GM12801 (cell line): Measurements from ENCODE around the gene BLOC1S4.

Experiments
- CTCF ChIP-seq: IDR thresholded peaks from one replicate; pipeline ENCODE4 v1.5.1; 2011; ENCODE audit warnings: control low read depth; ENCODE audit not compliant: insufficient read length; ENCODE audit errors: extremely low read depth

The BLOC1S4 gene

GRCh38 chr4:6731318-6731675, 15.3 kb downstream of the BLOC1S4 start:
- no peak for TF ChIP-seq CTCF

GRCh38 chr4:6731780-6732179, 15.8 kb downstream of the BLOC1S4 start:
- TF ChIP-seq CTCF, result no peak

- TF ChIP-seq CTCF, result no peak
These were observed 16.7 kb downstream of the BLOC1S4 start for GRCh38 chr4:6732441-6733357.

- TF ChIP-seq CTCF, result no peak
These were observed 17.6 kb downstream of the BLOC1S4 start for GRCh38 chr4:6733358-6734164.

GRCh38 chr4:6734165-6734786, 18.3 kb downstream of the BLOC1S4 start:
- no peak for TF ChIP-seq CTCF

GRCh38 chr4:6739920-6740319, 23.9 kb downstream of the BLOC1S4 start:
- TF ChIP-seq CTCF, result no peak

GRCh38 chr4:6740347-6740746, 24.4 kb downstream of the BLOC1S4 start:
- no peak for TF ChIP-seq CTCF
